IMR-90 (cell line): ENCODE measurements around the gene RIC8B. TPM values are rescaled to one million over a fixed set of nuclear protein-coding genes. Genes with fewer than 3 reads are reported as not detected.

Experiments
- ATAC-seq: fragments of 200-7000 bp; cut with Tn5 transposase; 2 replicates; pipeline ENCODE4 v1.9.1; 2020; ENCODE audit warnings: low read depth, mild to moderate bottlenecking, moderate library complexity
- BruUV-seq: library from RNA; stranded (reverse); fragments of 400-500 nt; replicated peaks from 2 replicates; lab custom pipeline; 2021; lab: Mats Ljungman, UMichigan
- CTCF ChIA-PET: fragments of 300-600 bp; formaldehyde crosslinking; extraction: SDS; loops from one replicate; lab custom pipeline; 2021; ENCODE audit warnings: antibody characterized with exemption; lab: Yijun Ruan, JAX
- POLR2A ChIA-PET: fragments of 300-600 bp; sonication (Branson Sonifier 250); formaldehyde crosslinking; loops from one replicate; lab custom pipeline; 2022; ENCODE audit warnings: antibody characterized with exemption; ENCODE audit not compliant: unreplicated experiment; lab: Charles Lee
- DNase-seq: peaks from one replicate; pipeline ENCODE4 v3.0.0; 2013
- H2AFZ ChIP-seq: replicated peaks from 2 replicates; pipeline ENCODE3; 2013; ENCODE audit warnings: low read length, mild to moderate bottlenecking; ENCODE audit not compliant: poor library complexity
- H2AK5ac ChIP-seq: 2 replicates; pipeline ENCODE4 v1.6.1; 2013; ENCODE audit warnings: low read depth, low read length, inconsistent platforms
- H2AK9ac ChIP-seq: replicated peaks from 2 replicates; pipeline ENCODE3; 2013; ENCODE audit warnings: mild to moderate bottlenecking, low read depth, low read length, moderate library complexity; ENCODE audit not compliant: poor library complexity
- H2BK120ac ChIP-seq: 2 replicates; pipeline ENCODE4 v1.6.1; 2013; ENCODE audit warnings: low read depth, low read length, inconsistent platforms
- H2BK15ac ChIP-seq: 3 replicates; pipeline ENCODE4 v1.6.1; 2013; ENCODE audit warnings: low read depth, low read length, inconsistent platforms
- H2BK20ac ChIP-seq: 2 replicates; pipeline ENCODE4 v1.6.1; 2013; ENCODE audit warnings: low read depth, mild to moderate bottlenecking, inconsistent platforms, low read length, moderate library complexity
- H2BK5ac ChIP-seq: 2 replicates; pipeline ENCODE4 v1.6.1; 2013; ENCODE audit warnings: mild to moderate bottlenecking, low read depth, low read length, inconsistent platforms; ENCODE audit not compliant: poor library complexity, severe bottlenecking
- H3K14ac ChIP-seq: replicated peaks from 2 replicates; pipeline ENCODE4 v1.6.1; 2013; ENCODE audit warnings: low read depth, low read length, inconsistent platforms
- H3K18ac ChIP-seq: 2 replicates; pipeline ENCODE4 v1.6.1; 2013; ENCODE audit warnings: low read depth, low read length, control low read depth
- H3K23ac ChIP-seq: 2 replicates; pipeline ENCODE4 v1.6.1; 2013; ENCODE audit warnings: low read depth, low read length, inconsistent platforms
- H3K27ac ChIP-seq: 2 replicates; pipeline ENCODE4 v1.5.1; 2013; ENCODE audit warnings: mild to moderate bottlenecking, control low read depth, low read length; ENCODE audit not compliant: insufficient read depth
- H3K27me3 ChIP-seq: 2 replicates; pipeline ENCODE4 v1.6.1; 2013; ENCODE audit warnings: low read length; ENCODE audit not compliant: control insufficient read depth, insufficient read depth
- H3K36me3 ChIP-seq: 2 replicates; pipeline ENCODE4 v1.6.1; 2013; ENCODE audit warnings: low read length, mixed read lengths; ENCODE audit not compliant: control insufficient read depth, insufficient read depth
- H3K4ac ChIP-seq: 2 replicates; pipeline ENCODE4 v1.6.1; 2013; ENCODE audit warnings: low read depth, low read length, inconsistent platforms
- H3K4me1 ChIP-seq: 2 replicates; pipeline ENCODE4 v1.6.1; 2013; ENCODE audit warnings: low read length, mixed read lengths; ENCODE audit not compliant: control insufficient read depth, insufficient read depth
- H3K4me2 ChIP-seq: 2 replicates; pipeline ENCODE4 v1.6.1; 2013; ENCODE audit warnings: low read depth, mild to moderate bottlenecking, control low read depth, low read length, moderate library complexity
- H3K4me3 ChIP-seq: 2 replicates; pipeline ENCODE4 v1.5.1; 2013; ENCODE audit warnings: low read depth, mild to moderate bottlenecking, control low read depth, low read length, moderate library complexity; ENCODE audit not compliant: insufficient read depth
- H3K56ac ChIP-seq: 2 replicates; pipeline ENCODE4 v1.6.1; 2013; ENCODE audit warnings: low read length, inconsistent platforms; ENCODE audit not compliant: insufficient read depth; ENCODE audit errors: extremely low read depth
- H3K79me1 ChIP-seq, 2 experiments: 2 replicates each; pipeline ENCODE4 v1.6.1; 2013; ENCODE audit warnings: low read length in 2 of 2, inconsistent platforms in 1 of 2, low read depth in 1 of 2
- H3K9ac ChIP-seq: 2 replicates; pipeline ENCODE4 v1.6.1; 2013; ENCODE audit warnings: low read depth, low read length, control low read depth
- H3K9me1 ChIP-seq: 2 replicates; pipeline ENCODE4 v1.6.1; 2013; ENCODE audit warnings: low read length, inconsistent platforms; ENCODE audit not compliant: insufficient read depth
- H3K9me3 ChIP-seq: 2 replicates; pipeline ENCODE4 v1.6.1; 2013; ENCODE audit warnings: low read length; ENCODE audit not compliant: control insufficient read depth, insufficient read depth
- H4K20me1 ChIP-seq: 2 replicates; pipeline ENCODE4 v1.6.1; 2013; ENCODE audit warnings: low read length, inconsistent platforms; ENCODE audit not compliant: insufficient read depth
- H4K5ac ChIP-seq: 2 replicates; pipeline ENCODE4 v1.6.1; 2013; ENCODE audit warnings: mild to moderate bottlenecking, low read depth, low read length, control low read depth
- H4K8ac ChIP-seq, 2 experiments: 2 replicates each; pipeline ENCODE4 v1.6.1; 2013; ENCODE audit warnings: low read depth in 2 of 2, low read length in 2 of 2, control low read depth in 1 of 2, inconsistent platforms in 1 of 2
- H4K91ac ChIP-seq: 2 replicates; pipeline ENCODE4 v1.6.1; 2013; ENCODE audit warnings: low read depth, low read length, inconsistent platforms; ENCODE audit not compliant: insufficient read depth
- BHLHE40 ChIP-seq: fragments of 150-350 bp; IDR thresholded peaks from 2 replicates; pipeline ENCODE4 v1.6.1; 2016; ENCODE audit warnings: mild to moderate bottlenecking, low read depth, low read length
- CHD1 ChIP-seq: IDR thresholded peaks from 2 replicates; pipeline ENCODE4 v1.6.1; 2012; ENCODE audit warnings: low read depth, low read length, improper control_type of control experiment
- FOS ChIP-seq: fragments of 150-350 bp; IDR thresholded peaks from 2 replicates; pipeline ENCODE4 v1.6.1; 2016; ENCODE audit warnings: low read depth, low read length
- MAFK ChIP-seq: IDR thresholded peaks from 2 replicates; pipeline ENCODE4 v1.6.1; 2012; ENCODE audit warnings: low read depth, low read length, improper control_type of control experiment
- MAZ ChIP-seq: IDR thresholded peaks from 2 replicates; pipeline ENCODE4 v1.6.1; 2012; ENCODE audit warnings: low read depth, mild to moderate bottlenecking, low read length, improper control_type of control experiment, moderate library complexity, borderline replicate concordance
- MXI1 ChIP-seq: IDR thresholded peaks from 2 replicates; pipeline ENCODE4 v1.6.1; 2012; ENCODE audit warnings: low read depth, mild to moderate bottlenecking, low read length, moderate library complexity, borderline replicate concordance
- NFE2L2 ChIP-seq: fragments of 150-350 bp; IDR thresholded peaks from 2 replicates; pipeline ENCODE4 v1.6.1; 2016; ENCODE audit warnings: low read depth, mild to moderate bottlenecking, low read length
- RAD21 ChIP-seq: IDR thresholded peaks from 2 replicates; pipeline ENCODE4 v1.6.1; 2012; ENCODE audit warnings: low read length, improper control_type of control experiment
- RCOR1 ChIP-seq: IDR thresholded peaks from 2 replicates; pipeline ENCODE4 v1.6.1; 2012; ENCODE audit warnings: mild to moderate bottlenecking, low read length, improper control_type of control experiment; ENCODE audit not compliant: insufficient replicate concordance
- SMC3 ChIP-seq: fragments of 150-350 bp; IDR thresholded peaks from 2 replicates; pipeline ENCODE4 v1.6.1; 2016; ENCODE audit warnings: low read depth, mild to moderate bottlenecking, antibody characterized with exemption, low read length, moderate library complexity
- WGBS, 2 experiments: methylation state at CpG; one replicate each; pipeline versions ENCODE4 v1.1.5 to v1.1.7; 2013; ENCODE audit warnings: missing lambda C conversion rate in 2 of 2; ENCODE audit not compliant: insufficient read length in 1 of 2; ENCODE audit errors: extremely low coverage in 2 of 2; 5-methylcytosine and 5-hydroxymethylcytosine counted together
- dilution Hi-C: fragments of 300-500 bp; cut with HindIII; formaldehyde crosslinking; loops from one replicate; pipeline ENCODE4 v1.14.3; 2018; ENCODE audit warnings: low sequenced_read_pairs; ENCODE audit not compliant: unreplicated experiment
- in situ Hi-C: fragments of 300-500 bp; cut with MboI; formaldehyde crosslinking; loops from 3 replicates; pipeline ENCODE4 v1.14.3; 2019; ENCODE audit warnings: low sequenced_read_pairs, inconsistent platforms, mixed read lengths
- intact Hi-C: fragments of 100-400 bp; cut with micrococcal nuclease; formaldehyde crosslinking; loops from 2 replicates; pipeline ENCODE4 v1.10.0; 2022
- polyA plus RNA-seq, 3 experiments: library from polyadenylated mRNA; depleted of rRNA; stranded (reverse); fragments of >200 nt; gene quantifications; 2 replicates each; pipeline ENCODE4 v1.2.3, GENCODE V29; 2012; ENCODE audit warnings: low replicate concordance in 1 of 3
- total RNA-seq: library from RNA; depleted of rRNA; stranded (reverse); fragments of >200 nt; gene quantifications from 2 replicates; pipeline ENCODE4 v1.2.3, GENCODE V29; 2012
- TF ChIP-seq, protein P1 (sequence below): conservative IDR thresholded peaks from 2 replicates; pipeline ENCODE4 v1.5.1; 2012; ENCODE audit warnings: mild to moderate bottlenecking, low read depth, low read length, improper control_type of control experiment

RIC8B gene
- total and polyA plus RNA-seq, 2 of the 4 experiments (the other 2 are of a cell fraction): 5.5 to 19.5 TPM

DNA sequence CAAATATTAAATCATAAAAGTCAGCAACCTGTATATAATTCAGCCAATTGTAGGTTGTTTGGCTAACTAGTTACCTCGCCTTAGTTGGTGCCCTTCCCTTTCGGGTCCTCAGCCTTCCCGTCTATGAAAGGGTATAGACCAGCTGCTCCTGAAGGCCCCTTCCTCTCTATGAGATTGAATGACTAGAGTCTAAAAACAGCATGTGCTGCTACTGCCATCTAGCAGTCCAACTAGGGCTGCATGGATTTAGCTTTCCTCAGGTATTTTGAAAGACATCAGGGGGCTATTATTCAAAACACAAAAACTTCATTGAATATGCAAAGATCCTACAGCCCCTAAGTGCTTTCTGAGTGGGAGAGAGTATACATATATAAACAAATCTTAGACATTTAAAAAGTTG lies 144.3 kb downstream of the RIC8B start:
- Histone ChIP-seq H2BK120ac (no peak overlapping the region), H3K9ac (no peak overlapping the region), H2AK5ac (no peak overlapping the region), H2BK15ac (no peak overlapping the region), H3K36me3 (no peaks in the 10 kb centered on the region), H3K79me1 (no peaks in the 10 kb centered on the region), H3K14ac (no peak overlapping the region), H2BK5ac (no peak overlapping the region), H3K4me1 (no peaks in the 10 kb centered on the region), H3K23ac (no peak overlapping the region), H3K4me3 (no peak overlapping the region), H4K8ac (no peak overlapping the region), H3K4me2 (no peak overlapping the region), H3K27me3 (peaks cover 10% of the 10 kb centered on the region), H4K20me1 (no peaks in the 10 kb centered on the region), H2AK9ac (no peak overlapping the region), H2BK20ac (no peak overlapping the region), H4K91ac (no peak overlapping the region), H3K56ac (no peak overlapping the region), H3K27ac (no peak overlapping the region), H3K18ac (no peak overlapping the region), H3K9me1 (no peaks in the 10 kb centered on the region), H2AFZ (no peak overlapping the region), H3K9me3 (no peaks in the 10 kb centered on the region), H4K5ac (no peak overlapping the region), H3K4ac (no peak overlapping the region)
- dilution Hi-C loops: loop anchor here (25.0 kb wide), 1 partner anchor 531 kb away; no protein-coding TSS in a partner anchor
- in situ Hi-C loops: loop anchor here (5.0 to 10.0 kb wide), 2 partner anchors 531 to 684 kb away; no protein-coding TSS in a partner anchor
- 0% methylated on average over 2 of the region's 3 CpGs; no CpG with 5 or more reads in 1 of the 2 experiments for WGBS, 2 experiments
- ChIA-PET POLR2A (no interaction called here), CTCF (interaction anchor here (0.6 to 1.7 kb wide), 9 partner anchors 8 to 560 kb away, joined by 3 to 6 read pairs (median 4); no protein-coding TSS in a partner anchor)
- no TSS peak for BruUV-seq
- DNase-seq (peak; percentile 8), ATAC-seq (peak; percentile 51; the same call in 1 of the 2 replicates)
- intact Hi-C loops: loop anchor here (2.0 to 10.0 kb wide), 2 partner anchors 144 to 236 kb away; partner anchors contain the start of gene RIC8B
- TF ChIP-seq NFE2L2: no peak
- TF ChIP-seq RAD21: peak; percentile 62
- TF ChIP-seq RCOR1: no peak
- TF ChIP-seq, protein P1, sequence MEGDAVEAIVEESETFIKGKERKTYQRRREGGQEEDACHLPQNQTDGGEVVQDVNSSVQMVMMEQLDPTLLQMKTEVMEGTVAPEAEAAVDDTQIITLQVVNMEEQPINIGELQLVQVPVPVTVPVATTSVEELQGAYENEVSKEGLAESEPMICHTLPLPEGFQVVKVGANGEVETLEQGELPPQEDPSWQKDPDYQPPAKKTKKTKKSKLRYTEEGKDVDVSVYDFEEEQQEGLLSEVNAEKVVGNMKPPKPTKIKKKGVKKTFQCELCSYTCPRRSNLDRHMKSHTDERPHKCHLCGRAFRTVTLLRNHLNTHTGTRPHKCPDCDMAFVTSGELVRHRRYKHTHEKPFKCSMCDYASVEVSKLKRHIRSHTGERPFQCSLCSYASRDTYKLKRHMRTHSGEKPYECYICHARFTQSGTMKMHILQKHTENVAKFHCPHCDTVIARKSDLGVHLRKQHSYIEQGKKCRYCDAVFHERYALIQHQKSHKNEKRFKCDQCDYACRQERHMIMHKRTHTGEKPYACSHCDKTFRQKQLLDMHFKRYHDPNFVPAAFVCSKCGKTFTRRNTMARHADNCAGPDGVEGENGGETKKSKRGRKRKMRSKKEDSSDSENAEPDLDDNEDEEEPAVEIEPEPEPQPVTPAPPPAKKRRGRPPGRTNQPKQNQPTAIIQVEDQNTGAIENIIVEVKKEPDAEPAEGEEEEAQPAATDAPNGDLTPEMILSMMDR: peak; percentile 62
- TF ChIP-seq MAFK: no peak
- TF ChIP-seq SMC3: peak; percentile 46
- TF ChIP-seq MAZ: no peak
- TF ChIP-seq BHLHE40: no peak
- TF ChIP-seq FOS: no peak
- no peak for TF ChIP-seq MXI1
- no peak for TF ChIP-seq CHD1
